GM23338 (cell line): ENCODE results near the gene COLEC12. TPM values are rescaled to one million over a fixed set of nuclear protein-coding genes. Genes with fewer than 3 reads are reported as not detected.

ENCODE experiments used
- ATAC-seq: fragments of 200-7000 bp; cut with Tn5 transposase; 3 replicates; pipeline ENCODE4 v1.9.1; 2020
- DNase-seq: peaks from one replicate; pipeline ENCODE4 v3.0.0-alpha.2; 2015; ENCODE audit warnings: low spot score
- H2AFZ ChIP-seq: fragments of 200-600 bp; sonication (generic); 2 replicates; pipeline ENCODE4 v1.8.0; 2016; ENCODE audit warnings: antibody characterized with exemption, mild to moderate bottlenecking, moderate library complexity
- H3F3A ChIP-seq: fragments of 200-600 bp; sonication (generic); replicated peaks from 2 replicates; pipeline ENCODE4 v1.8.0; 2017; ENCODE audit warnings: antibody characterized with exemption, mixed run types, low read depth
- H3K27ac ChIP-seq: fragments of 200-600 bp; sonication (generic); 2 replicates; pipeline ENCODE4 v1.6.1; 2016; ENCODE audit warnings: low read depth
- H3K27me3 ChIP-seq: fragments of 200-600 bp; sonication (generic); 2 replicates; pipeline ENCODE4 v1.8.0; 2016; ENCODE audit warnings: mild to moderate bottlenecking, mixed run types, moderate library complexity; ENCODE audit not compliant: insufficient read depth
- H3K36me3 ChIP-seq: fragments of 200-600 bp; sonication (generic); 2 replicates; pipeline ENCODE4 v1.8.0; 2016; ENCODE audit warnings: mild to moderate bottlenecking; ENCODE audit not compliant: insufficient read depth
- H3K4me1 ChIP-seq: fragments of 200-600 bp; sonication (generic); 2 replicates; pipeline ENCODE4 v1.8.0; 2016; ENCODE audit warnings: mild to moderate bottlenecking, moderate library complexity; ENCODE audit not compliant: insufficient read depth
- H3K4me2 ChIP-seq: fragments of 200-600 bp; sonication (generic); 2 replicates; pipeline ENCODE4 v1.7.1; 2017; ENCODE audit warnings: mixed run types
- H3K4me3 ChIP-seq: fragments of 200-600 bp; sonication (generic); 2 replicates; pipeline ENCODE4 v1.6.1; 2016; ENCODE audit warnings: mixed run types
- H3K79me2 ChIP-seq: fragments of 200-600 bp; sonication (generic); replicated peaks from 2 replicates; pipeline ENCODE4 v1.8.0; 2017; ENCODE audit warnings: mild to moderate bottlenecking; ENCODE audit not compliant: insufficient read depth
- H3K9me2 ChIP-seq: fragments of 200-600 bp; sonication (generic); 2 replicates; pipeline ENCODE4 v1.8.0; 2017; ENCODE audit not compliant: insufficient read depth
- H4K20me1 ChIP-seq: fragments of 200-600 bp; sonication (generic); replicated peaks from 2 replicates; pipeline ENCODE4 v1.8.0; 2017; ENCODE audit warnings: mild to moderate bottlenecking; ENCODE audit not compliant: insufficient read depth
- H3K27ac Mint-ChIP-seq: 2 replicates; pipeline ENCODE4 v1.8.0; 2020; ENCODE audit warnings: inconsistent platforms, mild to moderate bottlenecking, moderate library complexity, mixed read lengths
- H3K27me3 Mint-ChIP-seq: 3 replicates; pipeline ENCODE4 v1.8.0; 2022; ENCODE audit warnings: low read depth, mild to moderate bottlenecking, moderate library complexity, mixed read lengths, inconsistent platforms; ENCODE audit not compliant: insufficient read depth, poor library complexity
- H3K36me3 Mint-ChIP-seq: 3 replicates; pipeline ENCODE4 v1.8.0; 2021; ENCODE audit warnings: low read depth, mild to moderate bottlenecking, inconsistent platforms, moderate library complexity, mixed read lengths
- H3K4me1 Mint-ChIP-seq: 3 replicates; pipeline ENCODE4 v1.8.0; 2020; ENCODE audit warnings: mild to moderate bottlenecking, inconsistent platforms, mixed read lengths
- H3K4me3 Mint-ChIP-seq: 3 replicates; pipeline ENCODE4 v1.8.0; 2021; ENCODE audit warnings: moderate library complexity, mild to moderate bottlenecking, inconsistent platforms, mixed read lengths
- H3K9me3 Mint-ChIP-seq: 3 replicates; pipeline ENCODE4 v1.8.0; 2020; ENCODE audit warnings: moderate library complexity, mild to moderate bottlenecking, inconsistent platforms, mixed read lengths
- CREB1 ChIP-seq: fragments of 250-450 bp; sonication (Bioruptor Pico); IDR thresholded peaks from 2 replicates; pipeline ENCODE4 v1.5.0; 2020; ENCODE audit warnings: low read depth, mild to moderate bottlenecking, moderate library complexity
- ETS1 ChIP-seq: IDR thresholded peaks from 2 replicates; pipeline ENCODE4 v1.6.1; 2016; ENCODE audit warnings: antibody characterized with exemption
- EZH2 ChIP-seq: fragments of 200-600 bp; sonication (generic); IDR thresholded peaks from one replicate; pipeline ENCODE4 v1.8.0; 2017; ENCODE audit warnings: antibody characterized with exemption, mild to moderate bottlenecking, low read depth; ENCODE audit not compliant: unreplicated experiment
- EZH2phosphoT487 ChIP-seq: fragments of 200-600 bp; sonication (generic); IDR thresholded peaks from one replicate; pipeline ENCODE4 v1.8.1; 2018; ENCODE audit warnings: antibody characterized with exemption; ENCODE audit not compliant: unreplicated experiment
- JUNB ChIP-seq: IDR thresholded peaks from one replicate; pipeline ENCODE4 v1.6.1; 2016; ENCODE audit warnings: antibody characterized with exemption; ENCODE audit not compliant: unreplicated experiment
- NANOG ChIP-seq: IDR thresholded peaks from 2 replicates; pipeline ENCODE4 v1.6.1; 2016; ENCODE audit warnings: antibody characterized with exemption, borderline replicate concordance
- POLR2AphosphoS5 ChIP-seq: IDR thresholded peaks from 2 replicates; pipeline ENCODE4 v1.6.1; 2016; ENCODE audit warnings: antibody characterized with exemption, low read depth
- REST ChIP-seq: IDR thresholded peaks from one replicate; pipeline ENCODE4 v1.6.1; 2018; ENCODE audit warnings: antibody characterized with exemption; ENCODE audit not compliant: unreplicated experiment
- STAT1 ChIP-seq: IDR thresholded peaks from one replicate; pipeline ENCODE4 v1.6.1; 2016; ENCODE audit warnings: antibody characterized with exemption; ENCODE audit not compliant: unreplicated experiment
- ZNF114 ChIP-seq: fragments of 250-450 bp; sonication (Bioruptor Pico); IDR thresholded peaks from 2 replicates; pipeline ENCODE4 v1.5.0; 2020; ENCODE audit warnings: mild to moderate bottlenecking, moderate library complexity
- ZNF331 ChIP-seq: fragments of 250-450 bp; sonication (Bioruptor Pico); IDR thresholded peaks from 2 replicates; pipeline ENCODE4 v1.5.0; 2020; ENCODE audit warnings: low read depth, mild to moderate bottlenecking, moderate library complexity
- ZNF462 ChIP-seq: fragments of 250-450 bp; sonication (Bioruptor Pico); IDR thresholded peaks from 2 replicates; pipeline ENCODE4 v1.5.0; 2020; ENCODE audit warnings: mild to moderate bottlenecking, moderate library complexity
- polyA plus RNA-seq: library from polyadenylated mRNA; unstranded; fragments of >200 nt; fragmentation: Nextera tagmentation; extraction: Ambion mirVana; gene quantifications from 2 replicates; pipeline ENCODE4 v1.2.1, GENCODE V29; 2016
- total RNA-seq: library from RNA; depleted of rRNA; stranded (reverse); fragments of >200 nt; shearing (Covaris generic); gene quantifications from 2 replicates; pipeline ENCODE4 v1.2.3, GENCODE V29; 2014
- TF ChIP-seq, protein P1 (sequence below), 2 experiments: fragments of 200-600 bp in 1 of 2; sonication (generic) in 1 of 2; conservative IDR thresholded peaks; 2 replicates each; pipeline versions ENCODE4 v1.5.1 to v1.6.1; 2016 to 2017; ENCODE audit warnings: antibody characterized with exemption in 2 of 2, low read depth in 2 of 2, mild to moderate bottlenecking in 2 of 2, moderate library complexity in 1 of 2

The COLEC12 gene
- total and polyA plus RNA-seq, 2 experiments from 2014 or later: 1.1 to 3.2 TPM

DNA sequence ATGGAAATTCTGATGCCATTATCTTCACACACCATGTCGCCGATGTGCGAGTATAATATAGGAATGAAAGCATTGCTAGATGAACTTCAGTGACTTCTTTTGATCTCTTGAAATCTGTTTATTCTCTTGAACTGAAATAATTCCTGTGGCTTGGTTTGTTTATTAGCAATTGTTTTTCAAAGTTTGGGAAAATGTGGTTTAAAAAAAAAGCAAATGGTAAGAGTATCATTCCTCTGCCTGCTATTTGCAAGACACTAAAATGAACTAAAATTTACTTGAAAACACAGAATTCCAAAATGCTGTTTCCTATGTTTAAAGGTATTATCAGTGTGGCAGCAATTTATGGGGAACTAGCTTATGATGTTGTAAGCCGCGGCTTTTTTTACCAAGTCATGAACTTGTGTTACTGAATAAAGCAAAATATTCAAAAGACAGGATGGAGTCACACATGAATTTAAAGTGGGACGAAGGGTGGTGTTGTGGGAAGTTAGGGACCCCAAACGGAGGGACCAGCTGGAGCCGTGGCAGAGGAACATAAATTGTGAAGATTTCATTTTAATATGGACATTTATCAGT lies 96.4 kb downstream of the COLEC12 start:
- peaks cover 12% of the 10 kb centered on the region for H3K36me3 Mint-ChIP-seq
- no peak overlapping the region for H3K4me3 Mint-ChIP-seq
- H3K27ac ChIP-seq: no peak overlapping the region
- no peaks in the 10 kb centered on the region for H4K20me1 ChIP-seq
- no peak overlapping the region for H3K4me2 ChIP-seq
- ATAC-seq (no peak), DNase-seq (no peak)
- no peaks in the 10 kb centered on the region for H3K36me3 ChIP-seq
- H2AFZ ChIP-seq: no peak overlapping the region
- H3K27me3 ChIP-seq: no peaks in the 10 kb centered on the region
- no peaks in the 10 kb centered on the region for H3K79me2 ChIP-seq
- H3K27ac Mint-ChIP-seq: no peak overlapping the region
- H3K9me3 Mint-ChIP-seq: peaks cover 20% of the 10 kb centered on the region
- no peaks in the 10 kb centered on the region for H3K4me1 ChIP-seq
- H3K27me3 Mint-ChIP-seq: peaks cover 1% of the 10 kb centered on the region
- TF ChIP-seq REST (no peak), ETS1 (no peak), EZH2phosphoT487 (no peak), ZNF114 (no peak), NANOG (no peak), POLR2AphosphoS5 (no peak), ZNF331 (CRISPR knock-in tag) (no peak), CREB1 (no peak), STAT1 (no peak), EZH2 (no peak), JUNB (no peak), ZNF462 (CRISPR knock-in tag) (no peak)
- TF ChIP-seq, protein P1, sequence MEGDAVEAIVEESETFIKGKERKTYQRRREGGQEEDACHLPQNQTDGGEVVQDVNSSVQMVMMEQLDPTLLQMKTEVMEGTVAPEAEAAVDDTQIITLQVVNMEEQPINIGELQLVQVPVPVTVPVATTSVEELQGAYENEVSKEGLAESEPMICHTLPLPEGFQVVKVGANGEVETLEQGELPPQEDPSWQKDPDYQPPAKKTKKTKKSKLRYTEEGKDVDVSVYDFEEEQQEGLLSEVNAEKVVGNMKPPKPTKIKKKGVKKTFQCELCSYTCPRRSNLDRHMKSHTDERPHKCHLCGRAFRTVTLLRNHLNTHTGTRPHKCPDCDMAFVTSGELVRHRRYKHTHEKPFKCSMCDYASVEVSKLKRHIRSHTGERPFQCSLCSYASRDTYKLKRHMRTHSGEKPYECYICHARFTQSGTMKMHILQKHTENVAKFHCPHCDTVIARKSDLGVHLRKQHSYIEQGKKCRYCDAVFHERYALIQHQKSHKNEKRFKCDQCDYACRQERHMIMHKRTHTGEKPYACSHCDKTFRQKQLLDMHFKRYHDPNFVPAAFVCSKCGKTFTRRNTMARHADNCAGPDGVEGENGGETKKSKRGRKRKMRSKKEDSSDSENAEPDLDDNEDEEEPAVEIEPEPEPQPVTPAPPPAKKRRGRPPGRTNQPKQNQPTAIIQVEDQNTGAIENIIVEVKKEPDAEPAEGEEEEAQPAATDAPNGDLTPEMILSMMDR (conservative IDR thresholded peaks at IDR 0.05; ENCODE audit: low read depth in 2 of 2): no peak
- H3K4me1 Mint-ChIP-seq: no peaks in the 10 kb centered on the region
- peaks cover 4% of the 10 kb centered on the region; the same call in 1 of the 2 replicates for H3K9me2 ChIP-seq
- no peak overlapping the region for H3K4me3 ChIP-seq
- no peaks in the 10 kb centered on the region for H3F3A ChIP-seq
